ENCODE results near the gene COMMD1. TPM values are rescaled to one million over a fixed set of nuclear protein-coding genes. Genes with fewer than 3 reads are reported as not detected.

COMMD1 gene
- total RNA-seq (39.5 and 42.0 TPM in 2 replicates), polyA plus RNA-seq (54.3 and 57.1 TPM in 2 replicates), polyA minus RNA-seq (24.9 and 25.7 TPM in 2 replicates), Bru-seq, nascent RNA (percentile 70 among the genes with signal in this experiment), BruChase-seq, experiment 1, labeled RNA remaining after a 6-hour chase (percentile 57 among the genes with signal in this experiment), BruChase-seq, experiment 2, labeled RNA remaining after a 2-hour chase (percentile 58 among the genes with signal in this experiment)
- polyA plus RNA-seq (2011; cell fraction: cytosol; rRNA removed) = 65.2 and 66.2 TPM in 2 replicates
- 34.6 and 35.6 TPM in 2 replicates for polyA plus RNA-seq (2011; cell fraction: nucleus; rRNA removed)
- polyA plus RNA-seq (2012) = 75.9 and 88.2 TPM in 2 replicates
- 7.5 TPM for polyA minus RNA-seq (2011; cell fraction: cytosol; rRNA and poly(A)+ RNA removed)
- 22.4 and 30.2 TPM in 2 replicates for polyA minus RNA-seq (2011; cell fraction: nucleus; rRNA and poly(A)+ RNA removed)
- long read RNA-seq, transcript COMMD1-201 (3 exons, 911 nt) = major isoform, 112 of 124 reads
- long read RNA-seq, partial matches to known transcripts = 1 of 124 reads
- long read RNA-seq, other reads (novel, unspliced or antisense) = 10 of 124 reads

- no peaks in the 10 kb centered on the region for H3K9me3 ChIP-seq (replicated peaks; ENCODE audit: control insufficient read depth, insufficient read depth, low read length)
- no peaks in the 10 kb centered on the region for H3K36me3 ChIP-seq (ENCODE audit: control insufficient read depth in 2 of 2, extremely low read depth in 1 of 2, insufficient read depth in 2 of 2, low read length in 2 of 2)
- peaks cover 9% of the 10 kb centered on the region for H3K4me1 ChIP-seq (ENCODE audit: control insufficient read depth, extremely low read depth, insufficient read depth, low read length)
- no peaks in the 10 kb centered on the region for H4K20me1 ChIP-seq (replicated peaks; ENCODE audit: control insufficient read depth, extremely low read depth, insufficient read depth, low read length)
- TSS peak; percentile 69 for BruUV-seq (replicated peaks)
- FAIRE-seq (peak; percentile 73), DNase-seq (ENCODE audit: low read depth, low spot score) (peak; percentile 82)
- no peaks in the 10 kb centered on the region for H3K9me1 ChIP-seq (replicated peaks; ENCODE audit: control insufficient read depth, extremely low read depth, insufficient read depth, low read length)
- TF ChIP-seq EZH2 (IDR thresholded peaks at IDR 0.05; ENCODE audit: borderline replicate concordance, low read depth, low read length, severe bottlenecking) (no peak), GATA2 (IDR thresholded peaks at IDR 0.05; ENCODE audit: insufficient read depth, insufficient read length, low read depth, low read length) (peak; percentile 77), MAX (IDR thresholded peaks at IDR 0.05; ENCODE audit: insufficient read depth, insufficient read length) (peak; percentile 23), JUN (IDR thresholded peaks at IDR 0.05; ENCODE audit: borderline replicate concordance, insufficient read depth, insufficient read length, low read depth) (no peak), MYC (IDR thresholded peaks at IDR 0.05; ENCODE audit: low read depth, low read length) (peak; percentile 28), POLR2AphosphoS5 (IDR thresholded peaks at IDR 0.05; ENCODE audit: insufficient read depth, low read depth, low read length) (peak; percentile 89), POLR2A (IDR thresholded peaks at IDR 0.05; ENCODE audit: low read depth, low read length) (peak; percentile 96), CTCF (IDR thresholded peaks at IDR 0.05; ENCODE audit: extremely low read depth in 1 of 2, insufficient read depth in 1 of 2, low read depth in 1 of 2, low read length in 2 of 2) (no peak)
- CTCF ChIA-PET = no interaction called here
- H3K9ac ChIP-seq (replicated peaks; ENCODE audit: extremely low read depth, insufficient read depth, low read length) = peak within 1 kb of the TSS; percentile 70
- POLR2A ChIA-PET = no interaction called here
- intact Hi-C loops (cut with micrococcal nuclease) (loop anchor here (10.0 kb wide), 1 partner anchor 799 kb away; the partner anchor contains the start of gene EHBP1), dilution Hi-C loops (cut with MboI; ENCODE audit: extremely low pct_ligation_motif_present, low sequenced_read_pairs) (no loop called here)
- no peaks in the 10 kb centered on the region for H3K27me3 ChIP-seq (ENCODE audit: control insufficient read depth in 2 of 2, insufficient read depth in 2 of 2, low read length in 2 of 2)
- H2AFZ ChIP-seq (ENCODE audit: low read depth, low read length) = peak within 1 kb of the TSS; percentile 87
- peak within 1 kb of the TSS; percentile 8 for H3K27ac ChIP-seq (ENCODE audit: insufficient read depth, low read depth, low read length)
- peaks cover 3% of the 10 kb centered on the region for H3K79me2 ChIP-seq (ENCODE audit: control insufficient read depth, insufficient read depth, low read length)
- peak within 1 kb of the TSS; percentile 89 for H3K4me2 ChIP-seq (ENCODE audit: insufficient read depth, low read length)
- H3K4me3 ChIP-seq (replicated peaks in 1 of 3; ENCODE audit: insufficient read depth in 1 of 3, low read depth in 1 of 3, low read length in 3 of 3) = peak within 1 kb of the TSS; percentile 56 to 91 (median 66)
These were observed at the start of gene COMMD1 for GRCh38 chr2:61905372-61906185. TSS of gene COMMD1 (plus strand) at chr2:61905674. CDS start at chr2:61905679, 5 bp downstream.
